GM19023 (cell line): ENCODE measurements around the gene ZNF423.

ENCODE experiments used
- ATAC-seq: cut with Tn5 transposase; IDR thresholded peaks from one replicate; pipeline ENCODE4 v1.9.1; 2021; ENCODE audit warnings: mild to moderate bottlenecking, moderate library complexity; ENCODE audit not compliant: unreplicated experiment

Gene ZNF423

GRCh38 chr16:49756775-49757558, 98.9 kb downstream of the ZNF423 start:
- ATAC-seq, result no peak

GRCh38 chr16:49755716-49756505, 100.0 kb downstream of the ZNF423 start:
- ATAC-seq, result no peak

GRCh38 chr16:49755313-49755620, 100.6 kb downstream of the ZNF423 start:
- no peak for ATAC-seq

GRCh38 chr16:49754495-49755312, 101.2 kb downstream of the ZNF423 start:
- ATAC-seq, result no peak

GRCh38 chr16:49750341-49751000, 105.4 kb downstream of the ZNF423 start:
- no peak for ATAC-seq

GRCh38 chr16:49749816-49750215, 106.1 kb downstream of the ZNF423 start:
- no peak for ATAC-seq

- no peak for ATAC-seq
Measured at GRCh38 chr16:49748322-49748721, 107.6 kb downstream of the ZNF423 start.

GRCh38 chr16:49747654-49748053, 108.3 kb downstream of the ZNF423 start:
- no peak for ATAC-seq

GRCh38 chr16:49746545-49746944, 109.4 kb downstream of the ZNF423 start:
- no peak for ATAC-seq

- ATAC-seq, result no peak
Measured at GRCh38 chr16:49745311-49745747, 110.6 kb downstream of the ZNF423 start.

GRCh38 chr16:49744244-49745220, 111.4 kb downstream of the ZNF423 start:
- ATAC-seq, result no peak

GRCh38 chr16:49743658-49744057, 112.3 kb downstream of the ZNF423 start:
- ATAC-seq, result no peak

- ATAC-seq, result no peak
Measured at GRCh38 chr16:49743203-49743464, 112.8 kb downstream of the ZNF423 start.

GRCh38 chr16:49742428-49743202, 113.3 kb downstream of the ZNF423 start:
- ATAC-seq, result no peak

GRCh38 chr16:49740256-49740655, 115.7 kb downstream of the ZNF423 start:
- no peak for ATAC-seq

- ATAC-seq, result no peak
Measured at GRCh38 chr16:49739381-49739780, 116.5 kb downstream of the ZNF423 start.

GRCh38 chr16:49738832-49739231, 117.1 kb downstream of the ZNF423 start:
- no peak for ATAC-seq

- no peak for ATAC-seq
Measured at GRCh38 chr16:49738001-49738400, 117.9 kb downstream of the ZNF423 start.

GRCh38 chr16:49737541-49737940, 118.4 kb downstream of the ZNF423 start:
- ATAC-seq, result no peak
